ENCODE measurements around the gene PPP2R3B.
"Not testable (repeated sequence)": the region's sequence is repeated elsewhere in the genome, so short reads cannot be mapped to it uniquely, and the experiment has no call there.

Gene PPP2R3B

GRCh38 chrX:386768-387575, at the start of gene PPP2R3B:
TSS of gene PPP2R3B (minus strand) at chrX:386907. CDS start at chrX:386691, 216 bp downstream.
- DNase-seq = no peak

GRCh38 chrX:435536-436122, 48.9 kb upstream of the PPP2R3B start:
- DNase-seq = no peak

- DNase-seq = no peak
These were observed 48.2 kb upstream of the PPP2R3B start for GRCh38 chrX:434946-435345.

GRCh38 chrX:433771-434170, 47.1 kb upstream of the PPP2R3B start:
- DNase-seq = no peak

- not testable (repeated sequence) for DNase-seq
These were observed 46.0 kb upstream of the PPP2R3B start for GRCh38 chrX:432666-433065.

GRCh38 chrX:431492-432111, 44.9 kb upstream of the PPP2R3B start:
- DNase-seq = no peak

- DNase-seq = no peak
These were observed 44.3 kb upstream of the PPP2R3B start for GRCh38 chrX:431056-431455.

GRCh38 chrX:429266-429825, 42.6 kb upstream of the PPP2R3B start:
- no peak for DNase-seq

GRCh38 chrX:427812-428725, 41.4 kb upstream of the PPP2R3B start:
- DNase-seq = no peak

GRCh38 chrX:426881-427280, 40.2 kb upstream of the PPP2R3B start:
- DNase-seq = no peak

GRCh38 chrX:425056-425455, 38.3 kb upstream of the PPP2R3B start:
- DNase-seq = no peak

GRCh38 chrX:421646-422391, 35.1 kb upstream of the PPP2R3B start:
- no peak for DNase-seq

- DNase-seq = no peak
These were observed 34.0 kb upstream of the PPP2R3B start for GRCh38 chrX:420496-421223.

GRCh38 chrX:418927-419729, 32.4 kb upstream of the PPP2R3B start:
- no peak for DNase-seq

- DNase-seq = not testable (repeated sequence)
These were observed 28.8 kb upstream of the PPP2R3B start for GRCh38 chrX:415498-415897.

- DNase-seq = no peak
These were observed 26.9 kb upstream of the PPP2R3B start for GRCh38 chrX:413322-414201.

GRCh38 chrX:410296-410695, 23.6 kb upstream of the PPP2R3B start:
- DNase-seq = no peak

- no peak for DNase-seq
These were observed 18.4 kb upstream of the PPP2R3B start for GRCh38 chrX:405149-405548.

- DNase-seq = no peak
These were observed 17.9 kb upstream of the PPP2R3B start for GRCh38 chrX:404656-405055.

All from DMS79 treated with DMSO at 0.1 percent for 48 hours (cell line).